ENCODE results near the gene ZNF273.

DNA sequence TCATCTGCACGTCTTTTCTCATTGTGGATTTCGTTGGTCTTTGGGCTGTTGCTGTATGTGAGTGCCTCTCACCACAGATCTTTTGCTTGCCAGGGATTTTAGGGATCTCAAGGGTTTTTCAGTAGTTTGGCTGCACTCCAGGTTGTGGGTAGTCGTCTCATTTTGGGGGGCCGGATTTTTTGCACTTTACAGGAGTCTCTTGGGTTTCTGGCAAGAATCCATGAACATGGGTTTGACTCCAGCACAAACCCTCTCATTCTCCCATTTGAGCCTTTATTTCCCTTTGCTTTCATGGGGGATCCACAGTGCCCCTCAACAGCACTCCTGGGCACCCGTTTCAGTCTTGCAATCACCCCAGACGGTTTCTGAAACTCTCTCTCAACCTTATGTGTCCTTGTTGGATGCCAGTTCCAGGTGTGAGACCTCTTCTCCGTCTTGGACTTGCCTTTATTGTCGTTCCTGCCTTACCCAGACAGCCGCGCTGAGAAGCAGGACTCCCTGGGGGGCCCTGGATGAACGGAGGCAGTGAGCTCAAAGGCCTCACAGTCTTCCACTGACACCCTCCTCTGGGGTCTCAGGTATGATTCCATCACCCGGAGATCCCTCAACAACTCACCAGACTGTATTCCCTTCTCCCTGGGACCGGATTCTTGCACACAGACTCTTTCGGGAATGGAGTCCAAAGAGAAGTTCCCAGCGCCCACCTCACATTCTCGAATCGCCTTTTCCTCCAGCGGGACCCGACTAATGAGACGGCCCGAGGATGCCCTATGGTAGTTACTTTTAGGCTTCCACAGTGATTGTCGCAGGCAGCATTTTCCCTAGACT lies 18.8 kb upstream of the ZNF273 start:
- no peak for TF ChIP-seq POLR2AphosphoS5 (IDR thresholded peaks at IDR 0.05)
- TF ChIP-seq POLR2A (IDR thresholded peaks at IDR 0.05) = no peak
- TF ChIP-seq, protein P1, sequence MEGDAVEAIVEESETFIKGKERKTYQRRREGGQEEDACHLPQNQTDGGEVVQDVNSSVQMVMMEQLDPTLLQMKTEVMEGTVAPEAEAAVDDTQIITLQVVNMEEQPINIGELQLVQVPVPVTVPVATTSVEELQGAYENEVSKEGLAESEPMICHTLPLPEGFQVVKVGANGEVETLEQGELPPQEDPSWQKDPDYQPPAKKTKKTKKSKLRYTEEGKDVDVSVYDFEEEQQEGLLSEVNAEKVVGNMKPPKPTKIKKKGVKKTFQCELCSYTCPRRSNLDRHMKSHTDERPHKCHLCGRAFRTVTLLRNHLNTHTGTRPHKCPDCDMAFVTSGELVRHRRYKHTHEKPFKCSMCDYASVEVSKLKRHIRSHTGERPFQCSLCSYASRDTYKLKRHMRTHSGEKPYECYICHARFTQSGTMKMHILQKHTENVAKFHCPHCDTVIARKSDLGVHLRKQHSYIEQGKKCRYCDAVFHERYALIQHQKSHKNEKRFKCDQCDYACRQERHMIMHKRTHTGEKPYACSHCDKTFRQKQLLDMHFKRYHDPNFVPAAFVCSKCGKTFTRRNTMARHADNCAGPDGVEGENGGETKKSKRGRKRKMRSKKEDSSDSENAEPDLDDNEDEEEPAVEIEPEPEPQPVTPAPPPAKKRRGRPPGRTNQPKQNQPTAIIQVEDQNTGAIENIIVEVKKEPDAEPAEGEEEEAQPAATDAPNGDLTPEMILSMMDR (IDR thresholded peaks at IDR 0.05 in 8 of 11, conservative IDR thresholded peaks at IDR 0.05 in 3 of 11) = no peak

All from spleen (tissue), 7 donors.